Osteoblast (primary cell): ENCODE results near the gene PAXIP1. TPM values are rescaled to one million over a fixed set of nuclear protein-coding genes. Genes with fewer than 3 reads are reported as not detected.

ENCODE experiments used
- DNase-seq: peaks from one replicate; pipeline ENCODE4 v3.0.0; 2011; ENCODE audit warnings: low spot score, mixed read lengths; ENCODE audit not compliant: insufficient read length; ENCODE audit errors: missing footprints
- H2AFZ ChIP-seq: 2 replicates; pipeline ENCODE4 v1.6.0; 2011; ENCODE audit warnings: mild to moderate bottlenecking, low read length
- H3K27ac ChIP-seq: 2 replicates; pipeline ENCODE4 v1.5.1; 2011; ENCODE audit warnings: mild to moderate bottlenecking, low read depth, low read length, moderate library complexity
- H3K27me3 ChIP-seq: 2 replicates; pipeline ENCODE4 v1.6.0; 2012; ENCODE audit warnings: mild to moderate bottlenecking, control low read depth, inconsistent platforms, low read length, moderate library complexity; ENCODE audit not compliant: insufficient read depth
- H3K36me3 ChIP-seq: 2 replicates; pipeline ENCODE4 v1.5.1; 2011; ENCODE audit warnings: mild to moderate bottlenecking, low read length, control low read depth, moderate library complexity; ENCODE audit not compliant: insufficient read depth
- H3K4me1 ChIP-seq: 2 replicates; pipeline ENCODE4 v1.5.1; 2011; ENCODE audit warnings: mild to moderate bottlenecking, low read length, control low read depth, moderate library complexity; ENCODE audit not compliant: insufficient read depth
- H3K4me2 ChIP-seq: 2 replicates; pipeline ENCODE4 v1.6.0; 2011; ENCODE audit warnings: mild to moderate bottlenecking, low read length; ENCODE audit not compliant: insufficient read depth
- H3K4me3 ChIP-seq: fragments of 200-600 bp; sonication (generic); 3 replicates; pipeline ENCODE4 v1.5.1; 2012; ENCODE audit warnings: mild to moderate bottlenecking, low read length, inconsistent platforms; ENCODE audit not compliant: insufficient read depth
- H3K79me2 ChIP-seq: 2 replicates; pipeline ENCODE4 v1.6.0; 2012; ENCODE audit warnings: mild to moderate bottlenecking, low read length, control low read depth, inconsistent platforms; ENCODE audit not compliant: insufficient read depth
- H3K9me3 ChIP-seq: 2 replicates; pipeline ENCODE4 v1.5.1; 2011; ENCODE audit warnings: low read depth, low read length, control low read depth
- H4K20me1 ChIP-seq: 2 replicates; pipeline ENCODE4 v1.6.0; 2012; ENCODE audit warnings: mild to moderate bottlenecking, low read length, control low read depth; ENCODE audit not compliant: insufficient read depth
- CTCF ChIP-seq: IDR thresholded peaks from 2 replicates; pipeline ENCODE4 v1.5.1; 2011; ENCODE audit warnings: mild to moderate bottlenecking, low read depth, low read length, moderate library complexity; ENCODE audit errors: extremely low read depth
- total RNA-seq: library from RNA; depleted of rRNA; stranded (reverse); fragments of >200 nt; gene quantifications from 2 replicates; pipeline ENCODE4 v1.2.3, GENCODE V29; 2012

The PAXIP1 gene
- total RNA-seq, 1 donor = 10.5 TPM

- Histone ChIP-seq H3K4me1 (no peaks in the 10 kb centered on the region), H3K27ac (no peak overlapping the region), H3K79me2 (no peaks in the 10 kb centered on the region), H4K20me1 (no peaks in the 10 kb centered on the region), H3K4me3 (no peak overlapping the region), H3K36me3 (peaks cover 50% of the 10 kb centered on the region), H2AFZ (no peak overlapping the region), H3K4me2 (no peak overlapping the region), H3K9me3 (no peaks in the 10 kb centered on the region), H3K27me3 (no peaks in the 10 kb centered on the region)
- no peak for TF ChIP-seq CTCF
- DNase-seq = no peak
Observed at GRCh38 chr7:154950960-154951359, 52.0 kb downstream of the PAXIP1 start.

- TF ChIP-seq CTCF = no peak
- H3K4me3 ChIP-seq = no peak overlapping the region
- peaks cover 57% of the 10 kb centered on the region for H3K36me3 ChIP-seq
- no peaks in the 10 kb centered on the region for H3K79me2 ChIP-seq
- no peaks in the 10 kb centered on the region for H3K9me3 ChIP-seq
- no peak for DNase-seq
- H4K20me1 ChIP-seq = no peaks in the 10 kb centered on the region
- H3K27ac ChIP-seq = no peak overlapping the region
- no peak overlapping the region for H3K4me2 ChIP-seq
- no peaks in the 10 kb centered on the region for H3K27me3 ChIP-seq
- H3K4me1 ChIP-seq = no peaks in the 10 kb centered on the region
- H2AFZ ChIP-seq = no peak overlapping the region
Observed at GRCh38 chr7:154947604-154948003, 55.3 kb downstream of the PAXIP1 start.

- Histone ChIP-seq H3K79me2 (no peaks in the 10 kb centered on the region), H3K4me1 (no peaks in the 10 kb centered on the region), H3K27me3 (no peaks in the 10 kb centered on the region), H4K20me1 (no peaks in the 10 kb centered on the region), H3K9me3 (no peaks in the 10 kb centered on the region), H3K36me3 (peaks cover 51% of the 10 kb centered on the region), H3K27ac (no peak overlapping the region), H2AFZ (no peak overlapping the region), H3K4me3 (no peak overlapping the region), H3K4me2 (no peak overlapping the region)
- DNase-seq = no peak
- no peak for TF ChIP-seq CTCF
Observed at GRCh38 chr7:154946166-154946565, 56.8 kb downstream of the PAXIP1 start.

GRCh38 chr7:154943906-154944305, 59.0 kb downstream of the PAXIP1 start:
- DNase-seq = no peak
- Histone ChIP-seq H2AFZ (no peak overlapping the region), H4K20me1 (no peaks in the 10 kb centered on the region), H3K4me2 (no peak overlapping the region), H3K4me3 (no peak overlapping the region), H3K36me3 (peaks cover 37% of the 10 kb centered on the region), H3K79me2 (no peaks in the 10 kb centered on the region), H3K27ac (no peak overlapping the region), H3K27me3 (no peaks in the 10 kb centered on the region), H3K4me1 (no peaks in the 10 kb centered on the region), H3K9me3 (no peaks in the 10 kb centered on the region)
- TF ChIP-seq CTCF = no peak
